Measurements from ENCODE around the gene FBXL22.

FBXL22 gene
- 3.8 reads per million, percentile 14 among the genes with 10 or more reads in this experiment for total RNA-seq

DNA sequence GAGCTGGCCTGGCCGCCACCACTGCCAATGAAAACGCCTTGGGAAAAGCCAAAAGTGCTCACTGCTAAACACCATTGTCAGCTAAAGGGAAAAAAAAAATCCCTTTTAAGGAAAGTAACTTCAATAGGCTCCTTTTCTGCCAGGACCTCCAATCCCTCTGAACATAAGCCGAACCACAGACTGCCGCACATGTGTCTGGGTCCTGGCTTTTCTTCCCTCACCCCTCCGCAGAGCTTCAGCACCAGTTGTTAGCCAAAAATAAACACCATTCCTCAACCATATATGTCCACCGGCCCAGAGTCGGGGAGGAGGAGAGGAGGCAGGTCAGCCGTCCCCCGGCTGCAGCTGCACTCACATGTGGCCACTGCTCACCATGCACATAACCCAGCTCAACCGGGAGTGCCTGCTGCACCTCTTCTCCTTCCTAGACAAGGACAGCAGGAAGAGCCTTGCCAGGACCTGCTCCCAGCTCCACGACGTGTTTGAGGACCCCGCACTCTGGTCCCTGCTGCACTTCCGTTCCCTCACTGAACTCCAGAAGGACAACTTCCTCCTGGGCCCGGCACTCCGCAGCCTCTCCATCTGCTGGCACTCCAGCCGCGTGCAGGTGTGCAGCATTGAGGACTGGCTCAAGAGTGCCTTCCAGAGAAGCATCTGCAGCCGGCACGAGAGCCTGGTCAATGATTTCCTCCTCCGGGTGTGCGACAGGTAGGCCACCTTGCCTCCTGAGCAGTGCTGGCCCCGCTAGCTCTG lies at the start of gene FBXL22:
Gene FBXL22 (plus strand): TSS at position 350 of the 753 bp plus-strand sequence. CDS start 6 bp downstream, at position 356.
- DNase-seq: no peak

GRCh38 chr15:63551400-63551799 lies 45.8 kb upstream of the FBXL22 start:
- DNase-seq: no peak

DNA sequence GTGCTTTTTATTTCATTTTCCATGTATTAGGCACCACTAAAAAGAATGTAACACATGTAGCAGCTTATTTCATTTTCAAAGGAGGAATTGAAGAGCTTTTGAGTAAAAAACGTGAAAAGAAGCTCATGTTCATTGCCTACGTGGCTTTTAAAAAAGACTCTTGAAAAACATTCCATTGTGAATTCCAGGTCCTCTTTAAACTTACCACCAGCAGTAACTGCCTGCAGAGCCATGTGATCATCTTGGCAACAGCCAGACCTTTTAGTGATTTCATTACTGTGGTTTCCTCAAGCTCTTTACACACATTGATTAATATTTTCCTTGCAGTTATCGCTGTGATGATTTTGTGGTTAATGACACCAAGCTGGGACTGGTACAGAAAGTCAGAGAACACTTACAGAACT lies 43.8 kb upstream of the FBXL22 start:
- DNase-seq: no peak

- DNase-seq: no peak
Observed at GRCh38 chr15:63554337-63554927, 42.8 kb upstream of the FBXL22 start.

DNA sequence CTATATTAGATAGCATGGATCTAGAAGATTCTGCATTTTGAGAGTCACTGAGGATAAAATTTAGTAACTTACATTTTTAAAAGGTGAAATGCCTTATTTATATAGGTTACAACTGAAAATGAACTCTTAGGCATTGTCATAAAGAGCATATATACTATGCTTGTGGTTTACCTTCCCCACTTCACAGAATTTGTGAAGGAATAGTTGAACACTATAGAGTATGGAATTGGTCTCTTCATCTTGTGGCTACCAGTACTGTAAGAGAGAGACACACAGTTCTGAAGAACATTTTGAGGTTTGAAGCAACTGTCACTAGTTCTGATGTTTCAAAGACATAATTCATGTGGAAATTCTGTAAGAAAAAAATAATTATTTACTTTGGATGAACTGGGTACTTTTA lies 41.7 kb upstream of the FBXL22 start:
- DNase-seq: no peak

GRCh38 chr15:63556246-63556645 lies 40.9 kb upstream of the FBXL22 start:
- no peak for DNase-seq

DNA sequence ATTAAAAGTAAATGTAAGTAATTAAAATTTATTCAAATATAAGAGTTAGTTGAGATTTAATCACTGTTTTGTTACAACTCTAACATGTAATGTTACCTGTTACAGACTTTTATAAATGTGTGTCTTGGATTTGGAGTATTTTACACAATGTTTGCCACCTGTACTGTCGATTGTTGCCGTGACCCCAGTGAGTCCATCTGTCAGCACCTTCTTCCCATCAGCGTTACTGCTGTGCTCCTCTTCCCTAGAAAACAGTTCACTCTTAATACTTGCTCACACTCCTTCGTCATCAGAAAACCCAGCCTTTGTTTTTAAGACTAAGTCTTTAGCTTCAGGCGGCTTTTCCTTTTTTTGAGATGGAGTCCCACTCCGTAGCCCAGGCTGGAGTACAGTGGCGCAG lies 40.5 kb upstream of the FBXL22 start:
- DNase-seq: no peak

- no peak for DNase-seq
Observed at GRCh38 chr15:63559753-63560152, 37.4 kb upstream of the FBXL22 start.

DNA sequence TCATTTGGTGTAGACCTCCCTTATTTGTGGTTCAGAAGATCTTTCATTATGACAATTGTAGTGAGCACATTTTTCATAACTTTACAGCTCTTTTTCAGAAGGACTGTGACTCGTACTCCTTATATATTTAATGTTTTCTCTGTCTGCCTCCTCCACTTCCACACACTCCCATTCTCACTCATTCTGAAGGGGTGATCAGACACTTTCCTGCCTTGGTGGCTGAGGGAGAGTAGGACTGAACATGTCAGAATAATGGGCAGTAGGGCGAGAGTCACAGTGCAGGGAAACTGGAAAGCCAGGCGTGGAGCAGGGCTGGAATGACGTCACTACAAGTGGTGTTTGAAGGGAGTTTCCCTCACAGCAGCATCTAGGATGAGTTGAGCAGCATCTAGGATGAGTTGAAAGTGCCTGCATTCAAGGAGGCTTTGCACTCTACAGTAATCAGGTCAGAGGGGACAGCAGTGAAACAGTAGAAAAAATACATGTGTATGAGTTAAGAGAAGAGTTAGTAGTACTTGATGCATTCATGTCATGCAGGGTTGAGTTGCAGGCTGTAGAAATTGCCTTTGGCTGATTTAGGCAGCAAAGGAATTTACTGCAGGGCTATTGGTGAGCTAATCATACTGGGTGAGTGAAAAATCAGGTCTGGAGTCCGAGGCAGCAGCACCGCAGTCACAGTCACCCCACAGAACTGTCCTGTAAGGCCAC lies 36.3 kb upstream of the FBXL22 start:
- DNase-seq: no peak

DNA sequence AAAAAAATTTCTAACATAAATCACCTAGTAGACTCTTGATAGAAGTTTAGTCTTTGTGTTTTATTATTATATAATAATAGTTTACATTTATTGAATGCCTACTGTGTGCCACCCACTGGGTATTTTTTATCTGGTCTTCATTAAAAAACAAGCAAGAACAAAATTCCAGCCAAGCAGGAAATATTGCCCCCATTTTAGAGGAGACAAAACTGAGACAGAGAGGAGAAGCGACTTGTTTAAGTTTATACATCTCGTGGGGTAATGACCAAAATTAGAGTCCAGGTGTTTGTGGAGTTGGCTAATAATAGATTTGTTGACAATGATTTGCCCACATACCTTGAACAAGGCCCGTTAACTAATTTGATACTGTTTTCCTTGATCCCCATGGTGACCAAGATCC lies 33.1 kb upstream of the FBXL22 start:
- DNase-seq: no peak

DNA sequence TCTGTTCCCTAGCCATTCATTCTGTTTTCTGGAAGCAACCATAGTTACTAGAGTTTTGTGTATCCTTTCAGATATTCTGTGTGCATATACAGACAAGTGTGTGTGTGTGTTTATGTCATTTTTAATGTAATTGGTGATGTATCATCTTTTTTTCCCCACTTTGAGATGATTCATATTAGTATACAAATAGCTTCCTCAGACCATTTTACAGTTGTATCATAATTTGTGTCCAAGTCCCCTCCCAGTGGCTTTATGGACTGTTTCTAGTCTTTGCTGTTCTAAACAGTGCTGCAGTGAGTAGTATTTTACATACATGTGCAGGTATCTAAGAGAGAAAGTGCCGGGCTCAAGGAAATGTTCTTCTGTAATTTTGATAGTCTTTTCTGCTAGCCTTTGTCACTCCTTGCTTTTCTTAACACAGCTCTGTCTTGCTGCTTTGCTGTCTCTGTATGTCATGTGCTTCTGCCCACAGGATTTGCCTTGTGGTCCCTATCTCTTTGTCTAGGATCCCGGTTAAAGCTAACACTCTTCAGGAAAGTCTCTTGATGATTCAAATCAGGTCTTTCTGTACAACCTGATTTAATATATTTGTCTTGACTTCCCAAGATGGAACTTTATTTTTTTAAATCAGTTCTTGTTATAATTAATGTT lies 31.5 kb upstream of the FBXL22 start:
- DNase-seq: no peak

DNA sequence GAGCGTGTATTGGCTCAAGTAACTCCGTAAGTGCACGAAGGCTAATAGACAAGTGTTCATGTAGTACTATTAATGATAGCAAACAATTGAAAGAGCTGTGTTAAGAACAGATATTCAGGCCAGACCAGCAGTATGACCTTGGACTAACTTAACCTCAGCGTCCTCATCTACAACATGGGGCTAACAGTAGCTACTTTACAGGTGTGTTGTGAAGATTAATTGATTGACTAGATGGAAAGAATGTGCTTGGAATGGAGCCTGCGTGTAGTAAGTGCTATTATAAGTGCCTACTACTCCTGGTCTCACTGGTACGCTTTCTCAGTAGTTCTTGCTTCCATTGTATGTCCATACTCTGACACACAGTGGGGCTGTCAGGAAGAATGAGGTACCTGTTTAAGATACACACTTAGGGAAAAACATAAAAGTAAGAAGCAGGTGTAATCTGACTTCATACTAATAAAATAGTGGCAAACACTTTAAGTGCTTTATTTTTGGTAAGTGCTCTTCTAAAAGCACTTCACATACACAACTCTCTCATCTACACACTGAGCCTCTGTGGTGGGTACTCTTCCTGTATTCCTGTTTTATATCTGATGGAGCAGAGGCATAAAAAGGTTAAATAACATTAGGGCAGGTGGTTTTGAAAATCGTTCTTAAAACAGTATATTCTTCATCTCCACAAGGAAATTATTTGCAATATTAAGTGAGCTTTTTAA lies 24.3 kb upstream of the FBXL22 start:
- DNase-seq: no peak

DNA sequence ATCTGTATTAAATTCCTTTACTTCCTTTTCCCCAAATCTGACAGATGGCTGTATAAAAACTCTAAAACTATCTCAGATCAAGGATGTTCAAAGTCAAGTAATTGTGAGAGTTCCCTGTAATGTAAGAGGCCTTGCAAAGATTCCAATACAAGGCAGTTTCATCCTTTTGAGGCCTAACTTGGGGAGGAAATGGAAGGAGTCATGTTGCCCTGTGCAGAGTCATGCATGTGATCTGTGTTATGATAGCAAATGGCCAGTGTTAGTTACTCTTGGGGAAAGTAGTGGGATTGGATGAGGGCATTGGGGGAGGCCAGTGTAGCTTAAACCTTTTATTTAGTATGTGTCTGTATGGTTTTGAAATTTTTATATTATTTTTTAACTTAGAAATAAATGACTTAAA lies 23.7 kb upstream of the FBXL22 start:
- no peak for DNase-seq

- no peak for DNase-seq
Observed at GRCh38 chr15:63575312-63575711, 21.9 kb upstream of the FBXL22 start.

- DNase-seq: no peak
Observed at GRCh38 chr15:63576441-63576840, 20.7 kb upstream of the FBXL22 start.

GRCh38 chr15:63582179-63582578 lies 15.0 kb upstream of the FBXL22 start:
- no peak for DNase-seq

DNA sequence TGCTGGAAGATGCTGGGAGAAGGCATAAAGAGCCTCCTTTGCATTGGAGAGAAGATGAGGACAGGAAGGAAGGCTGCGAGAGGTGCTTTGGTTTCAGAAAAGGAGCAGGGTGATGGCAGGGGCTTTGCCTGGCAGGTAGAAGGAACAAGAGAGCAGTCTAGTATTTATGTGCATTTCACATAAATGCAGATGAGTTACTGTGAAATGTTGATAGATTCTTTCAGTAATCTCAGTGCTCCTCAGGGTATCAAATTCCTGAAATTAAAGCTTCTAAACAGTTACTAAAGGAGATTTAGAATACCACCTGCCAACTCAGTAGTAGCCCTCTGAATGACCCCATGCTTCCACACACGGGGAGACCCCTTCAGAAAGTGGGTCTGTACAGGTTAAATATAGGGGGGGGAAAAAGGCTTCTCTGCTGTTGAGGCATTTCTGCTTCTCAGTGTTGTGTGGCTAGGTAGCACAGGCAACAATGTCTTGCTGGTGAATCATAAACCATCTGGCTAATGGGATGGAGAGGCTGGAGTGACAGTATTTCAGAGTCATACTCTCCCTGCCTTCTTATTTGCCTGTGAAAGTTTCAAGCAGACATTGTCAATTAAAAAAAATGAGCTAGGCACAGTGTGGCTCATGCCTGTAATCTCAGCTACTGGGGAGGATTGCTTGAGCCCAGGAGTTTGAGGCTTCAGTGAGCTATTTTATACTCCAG lies 14.3 kb upstream of the FBXL22 start:
- no peak for DNase-seq

DNA sequence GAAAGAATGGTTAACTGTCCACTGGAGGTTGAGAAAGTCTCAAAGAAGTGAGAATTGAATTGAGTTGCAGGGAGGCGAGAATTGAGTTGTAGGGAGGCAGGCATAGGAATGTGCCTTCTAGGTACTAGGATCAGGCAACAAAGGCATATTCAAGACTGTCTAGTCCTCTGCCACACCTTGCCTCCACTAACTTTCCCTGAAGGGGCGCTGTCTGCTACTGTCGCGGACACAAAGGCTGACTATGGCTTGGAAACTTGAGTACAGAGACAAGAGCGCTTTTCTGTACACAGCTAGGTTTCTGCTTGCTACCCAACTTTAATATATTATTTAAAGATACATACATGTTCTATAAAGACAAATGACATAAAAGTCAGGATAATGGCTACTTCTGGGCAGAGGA lies 10.4 kb upstream of the FBXL22 start:
- no peak for DNase-seq

DNA sequence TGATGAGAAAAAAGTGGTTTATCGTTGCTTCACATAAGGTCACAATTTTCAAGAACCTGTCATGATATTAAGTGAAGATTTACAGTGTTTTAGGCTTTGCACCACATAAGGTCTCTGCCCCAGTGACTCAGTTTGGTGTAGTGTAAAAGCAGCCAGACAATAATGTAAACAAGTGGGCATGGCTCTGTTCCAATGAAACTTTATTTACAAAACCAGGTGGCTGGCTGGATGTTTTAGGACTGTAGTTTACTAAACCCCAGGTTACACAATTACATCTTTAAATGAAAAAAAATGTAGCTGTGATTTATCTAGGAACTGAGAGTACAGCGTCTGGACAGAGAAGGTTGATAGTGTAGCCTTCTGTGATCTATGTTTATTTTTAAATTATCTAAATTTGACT lies 9.7 kb upstream of the FBXL22 start:
- DNase-seq: no peak

DNA sequence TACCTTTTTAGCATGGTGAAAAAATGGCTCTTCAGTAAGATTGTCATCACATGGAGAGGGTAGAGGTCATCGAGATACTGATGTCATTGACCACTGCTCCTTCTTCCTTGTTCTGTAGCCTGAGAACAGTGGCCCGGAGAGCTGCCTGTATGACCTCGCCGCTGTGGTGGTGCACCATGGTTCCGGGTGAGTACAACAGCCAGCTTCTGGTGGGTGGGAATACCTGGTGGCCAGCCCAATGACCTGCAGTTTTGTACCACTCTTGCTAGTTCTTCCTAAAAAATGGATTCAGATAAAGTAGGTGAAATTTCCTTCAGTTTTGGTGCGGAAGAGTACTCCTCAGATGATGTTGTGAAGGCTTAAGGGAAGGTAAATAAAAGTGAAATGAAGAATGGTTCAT lies 8.4 kb upstream of the FBXL22 start:
- no peak for DNase-seq

- no peak for DNase-seq
Observed at GRCh38 chr15:63593705-63594671, 3.2 kb upstream of the FBXL22 start.
